Measurements from ENCODE around the gene ZMAT5. TPM values are rescaled to one million over a fixed set of nuclear protein-coding genes. Genes with fewer than 3 reads are reported as not detected.
"Not testable (repeated sequence)": the region's sequence is repeated elsewhere in the genome, so short reads cannot be mapped to it uniquely, and the experiment has no call there.

The ZMAT5 gene
- total RNA-seq, 2 donors from 2014 or later, result 16.3 to 18.6 TPM

GRCh38 chr22:29767171-29768051 is 604 bp upstream of the ZMAT5 start, which contains the start of gene UQCR10:
UQCR10 (plus strand) TSS chr22:29767369; CDS start chr22:29767399, 30 bp downstream.
- DNase-seq (ENCODE audit: low spot score in 2 of 2) (peak; percentile 89 to 95), ATAC-seq (peak; percentile 84 to 89)
- no peaks in the 10 kb centered on the region for H3K9me3 Mint-ChIP-seq
- H3K27ac Mint-ChIP-seq, result peak within 1 kb of the TSS; percentile 97 to 99
- peaks cover 10 to 33% of the 10 kb centered on the region in 2 donors for H3K36me3 Mint-ChIP-seq

GRCh38 chr22:29765905-29766631 is 739 bp downstream of the ZMAT5 start:
- Mint-ChIP-seq H3K36me3 (peaks cover 10 to 32% of the 10 kb centered on the region in 2 donors), H3K27ac (peak overlapping the region; percentile 97 to 99), H3K9me3 (no peaks in the 10 kb centered on the region)
- peak; percentile 16 for ATAC-seq
- peak in 1 of 2 donors; percentile 28 for DNase-seq (ENCODE audit: low spot score in 2 of 2)

GRCh38 chr22:29762263-29762662 is 4.5 kb downstream of the ZMAT5 start:
- Mint-ChIP-seq H3K9me3 (no peaks in the 10 kb centered on the region), H3K36me3 (peaks cover 2% of the 10 kb centered on the region in 2 donors), H3K27ac (no peak overlapping the region)
- DNase-seq (ENCODE audit: low spot score in 2 of 2) (no peak), ATAC-seq (no peak)

GRCh38 chr22:29758959-29759358 is 7.8 kb downstream of the ZMAT5 start:
- no peak for ATAC-seq
- Mint-ChIP-seq H3K9me3 (no peaks in the 10 kb centered on the region), H3K36me3 (no peaks in the 10 kb centered on the region), H3K27ac (no peak overlapping the region)
- no peak for DNase-seq (ENCODE audit: low spot score in 2 of 2)

GRCh38 chr22:29758068-29758622 is 8.7 kb downstream of the ZMAT5 start:
- H3K27ac Mint-ChIP-seq, result no peak overlapping the region
- DNase-seq (ENCODE audit: low spot score in 2 of 2), result no peak
- no peak for ATAC-seq
- no peaks in the 10 kb centered on the region for H3K36me3 Mint-ChIP-seq
- H3K9me3 Mint-ChIP-seq, result no peaks in the 10 kb centered on the region

GRCh38 chr22:29757096-29757495 is 9.7 kb downstream of the ZMAT5 start:
- no peak overlapping the region for H3K27ac Mint-ChIP-seq
- no peaks in the 10 kb centered on the region for H3K36me3 Mint-ChIP-seq
- H3K9me3 Mint-ChIP-seq, result no peaks in the 10 kb centered on the region
- no peak for DNase-seq (ENCODE audit: low spot score in 2 of 2)
- no peak for ATAC-seq

GRCh38 chr22:29756341-29756740 is 10.5 kb downstream of the ZMAT5 start:
- Mint-ChIP-seq H3K27ac (no peak overlapping the region), H3K9me3 (no peaks in the 10 kb centered on the region), H3K36me3 (no peaks in the 10 kb centered on the region)
- ATAC-seq, result no peak
- DNase-seq (ENCODE audit: low spot score in 2 of 2), result no peak

GRCh38 chr22:29755889-29756288 is 10.9 kb downstream of the ZMAT5 start:
- DNase-seq (ENCODE audit: low spot score in 2 of 2), result no peak
- no peaks in the 10 kb centered on the region for H3K9me3 Mint-ChIP-seq
- no peak for ATAC-seq
- H3K27ac Mint-ChIP-seq, result no peak overlapping the region
- H3K36me3 Mint-ChIP-seq, result no peaks in the 10 kb centered on the region

GRCh38 chr22:29754658-29755395 is 12.0 kb downstream of the ZMAT5 start:
- H3K36me3 Mint-ChIP-seq; H3K9me3 Mint-ChIP-seq; DNase-seq (ENCODE audit: low spot score in 2 of 2); ATAC-seq: not testable (repeated sequence)
- H3K27ac Mint-ChIP-seq, result peak overlapping the region in 1 of 2 donors; percentile 22

- Mint-ChIP-seq H3K9me3 (no peaks in the 10 kb centered on the region), H3K27ac (peak overlapping the region in 1 of 2 donors; percentile 29), H3K36me3 (peaks cover 8 to 9% of the 10 kb centered on the region in 2 donors)
- DNase-seq (ENCODE audit: low spot score in 2 of 2) (no peak), ATAC-seq (no peak)
Observed at GRCh38 chr22:29753808-29754657, 12.8 kb downstream of the ZMAT5 start.

- Mint-ChIP-seq H3K36me3 (peaks cover 8 to 9% of the 10 kb centered on the region in 2 donors), H3K9me3 (no peaks in the 10 kb centered on the region), H3K27ac (peak overlapping the region; percentile 31 to 40)
- ATAC-seq (no peak), DNase-seq (ENCODE audit: low spot score in 2 of 2) (no peak)
Observed at GRCh38 chr22:29751669-29752068, 15.1 kb downstream of the ZMAT5 start.

- Mint-ChIP-seq H3K9me3 (no peaks in the 10 kb centered on the region), H3K27ac (peak overlapping the region; percentile 31 to 93), H3K36me3 (peaks cover 8 to 9% of the 10 kb centered on the region in 2 donors)
- ATAC-seq (peak in 1 of 2 donors; percentile 91), DNase-seq (ENCODE audit: low spot score in 2 of 2) (no peak)
Observed at GRCh38 chr22:29750559-29751538, 16.0 kb downstream of the ZMAT5 start.

GRCh38 chr22:29750029-29750428 is 16.8 kb downstream of the ZMAT5 start:
- no peak for DNase-seq (ENCODE audit: low spot score in 2 of 2)

GRCh38 chr22:29748248-29748893 is 18.4 kb downstream of the ZMAT5 start:
- Mint-ChIP-seq H3K9me3 (no peaks in the 10 kb centered on the region), H3K27ac (no peak overlapping the region), H3K36me3 (peaks cover 9 to 12% of the 10 kb centered on the region in 2 donors)
- no peak for ATAC-seq
- no peak for DNase-seq (ENCODE audit: low spot score in 2 of 2)

More at GRCh38 chr22:29750029-29750428, 16.8 kb downstream of the ZMAT5 start:
- peaks cover 9 to 12% of the 10 kb centered on the region in 2 donors for H3K36me3 Mint-ChIP-seq
- no peaks in the 10 kb centered on the region for H3K9me3 Mint-ChIP-seq
- no peak for ATAC-seq
- peak overlapping the region; percentile 31 to 93 for H3K27ac Mint-ChIP-seq

Data from activated naive CD4-positive, alpha-beta T cell treated with anti-CD3 and anti-CD28 coated beads, Interleukin-2, amount 50 U/mL, for 72 hours (primary cell).